IMR-90 (cell line): ENCODE data around the gene PLAAT3. TPM values are rescaled to one million over a fixed set of nuclear protein-coding genes. Genes with fewer than 3 reads are reported as not detected.

Experiments
- ATAC-seq: fragments of 200-7000 bp; cut with Tn5 transposase; 2 replicates; pipeline ENCODE4 v1.9.1; 2020; ENCODE audit warnings: low read depth, mild to moderate bottlenecking, moderate library complexity
- BruUV-seq: library from RNA; stranded (reverse); fragments of 400-500 nt; replicated peaks from 2 replicates; lab custom pipeline; 2021; lab: Mats Ljungman, UMichigan
- CTCF ChIA-PET: fragments of 300-600 bp; formaldehyde crosslinking; extraction: SDS; loops from one replicate; lab custom pipeline; 2021; ENCODE audit warnings: antibody characterized with exemption; lab: Yijun Ruan, JAX
- POLR2A ChIA-PET: fragments of 300-600 bp; sonication (Branson Sonifier 250); formaldehyde crosslinking; loops from one replicate; lab custom pipeline; 2022; ENCODE audit warnings: antibody characterized with exemption; ENCODE audit not compliant: unreplicated experiment; lab: Charles Lee
- DNase-seq: peaks from one replicate; pipeline ENCODE4 v3.0.0; 2013
- H2AFZ ChIP-seq: replicated peaks from 2 replicates; pipeline ENCODE3; 2013; ENCODE audit warnings: low read length, mild to moderate bottlenecking; ENCODE audit not compliant: poor library complexity
- H2AK5ac ChIP-seq: 2 replicates; pipeline ENCODE4 v1.6.1; 2013; ENCODE audit warnings: low read depth, low read length, inconsistent platforms
- H2AK9ac ChIP-seq: replicated peaks from 2 replicates; pipeline ENCODE3; 2013; ENCODE audit warnings: mild to moderate bottlenecking, low read depth, low read length, moderate library complexity; ENCODE audit not compliant: poor library complexity
- H2BK120ac ChIP-seq: 2 replicates; pipeline ENCODE4 v1.6.1; 2013; ENCODE audit warnings: low read depth, low read length, inconsistent platforms
- H2BK15ac ChIP-seq: 3 replicates; pipeline ENCODE4 v1.6.1; 2013; ENCODE audit warnings: low read depth, low read length, inconsistent platforms
- H2BK20ac ChIP-seq: 2 replicates; pipeline ENCODE4 v1.6.1; 2013; ENCODE audit warnings: low read depth, mild to moderate bottlenecking, inconsistent platforms, low read length, moderate library complexity
- H2BK5ac ChIP-seq: 2 replicates; pipeline ENCODE4 v1.6.1; 2013; ENCODE audit warnings: mild to moderate bottlenecking, low read depth, low read length, inconsistent platforms; ENCODE audit not compliant: poor library complexity, severe bottlenecking
- H3K14ac ChIP-seq: replicated peaks from 2 replicates; pipeline ENCODE4 v1.6.1; 2013; ENCODE audit warnings: low read depth, low read length, inconsistent platforms
- H3K18ac ChIP-seq: 2 replicates; pipeline ENCODE4 v1.6.1; 2013; ENCODE audit warnings: low read depth, low read length, control low read depth
- H3K23ac ChIP-seq: 2 replicates; pipeline ENCODE4 v1.6.1; 2013; ENCODE audit warnings: low read depth, low read length, inconsistent platforms
- H3K27ac ChIP-seq: 2 replicates; pipeline ENCODE4 v1.5.1; 2013; ENCODE audit warnings: mild to moderate bottlenecking, control low read depth, low read length; ENCODE audit not compliant: insufficient read depth
- H3K27me3 ChIP-seq: 2 replicates; pipeline ENCODE4 v1.6.1; 2013; ENCODE audit warnings: low read length; ENCODE audit not compliant: control insufficient read depth, insufficient read depth
- H3K36me3 ChIP-seq: 2 replicates; pipeline ENCODE4 v1.6.1; 2013; ENCODE audit warnings: low read length, mixed read lengths; ENCODE audit not compliant: control insufficient read depth, insufficient read depth
- H3K4ac ChIP-seq: 2 replicates; pipeline ENCODE4 v1.6.1; 2013; ENCODE audit warnings: low read depth, low read length, inconsistent platforms
- H3K4me1 ChIP-seq: 2 replicates; pipeline ENCODE4 v1.6.1; 2013; ENCODE audit warnings: low read length, mixed read lengths; ENCODE audit not compliant: control insufficient read depth, insufficient read depth
- H3K4me2 ChIP-seq: 2 replicates; pipeline ENCODE4 v1.6.1; 2013; ENCODE audit warnings: low read depth, mild to moderate bottlenecking, control low read depth, low read length, moderate library complexity
- H3K4me3 ChIP-seq: 2 replicates; pipeline ENCODE4 v1.5.1; 2013; ENCODE audit warnings: low read depth, mild to moderate bottlenecking, control low read depth, low read length, moderate library complexity; ENCODE audit not compliant: insufficient read depth
- H3K56ac ChIP-seq: 2 replicates; pipeline ENCODE4 v1.6.1; 2013; ENCODE audit warnings: low read length, inconsistent platforms; ENCODE audit not compliant: insufficient read depth; ENCODE audit errors: extremely low read depth
- H3K79me1 ChIP-seq, 2 experiments: 2 replicates each; pipeline ENCODE4 v1.6.1; 2013; ENCODE audit warnings: low read length in 2 of 2, inconsistent platforms in 1 of 2, low read depth in 1 of 2
- H3K9ac ChIP-seq: 2 replicates; pipeline ENCODE4 v1.6.1; 2013; ENCODE audit warnings: low read depth, low read length, control low read depth
- H3K9me1 ChIP-seq: 2 replicates; pipeline ENCODE4 v1.6.1; 2013; ENCODE audit warnings: low read length, inconsistent platforms; ENCODE audit not compliant: insufficient read depth
- H3K9me3 ChIP-seq: 2 replicates; pipeline ENCODE4 v1.6.1; 2013; ENCODE audit warnings: low read length; ENCODE audit not compliant: control insufficient read depth, insufficient read depth
- H4K20me1 ChIP-seq: 2 replicates; pipeline ENCODE4 v1.6.1; 2013; ENCODE audit warnings: low read length, inconsistent platforms; ENCODE audit not compliant: insufficient read depth
- H4K5ac ChIP-seq: 2 replicates; pipeline ENCODE4 v1.6.1; 2013; ENCODE audit warnings: mild to moderate bottlenecking, low read depth, low read length, control low read depth
- H4K8ac ChIP-seq, 2 experiments: 2 replicates each; pipeline ENCODE4 v1.6.1; 2013; ENCODE audit warnings: low read depth in 2 of 2, low read length in 2 of 2, control low read depth in 1 of 2, inconsistent platforms in 1 of 2
- H4K91ac ChIP-seq: 2 replicates; pipeline ENCODE4 v1.6.1; 2013; ENCODE audit warnings: low read depth, low read length, inconsistent platforms; ENCODE audit not compliant: insufficient read depth
- BHLHE40 ChIP-seq: fragments of 150-350 bp; IDR thresholded peaks from 2 replicates; pipeline ENCODE4 v1.6.1; 2016; ENCODE audit warnings: mild to moderate bottlenecking, low read depth, low read length
- CEBPB ChIP-seq: IDR thresholded peaks from 2 replicates; pipeline ENCODE4 v1.6.1; 2012; ENCODE audit warnings: low read depth, low read length, improper control_type of control experiment
- CHD1 ChIP-seq: IDR thresholded peaks from 2 replicates; pipeline ENCODE4 v1.6.1; 2012; ENCODE audit warnings: low read depth, low read length, improper control_type of control experiment
- CTCF ChIP-seq: conservative IDR thresholded peaks from 2 replicates; pipeline ENCODE4 v1.5.1; 2012; ENCODE audit warnings: mild to moderate bottlenecking, low read depth, low read length, improper control_type of control experiment
- ELK1 ChIP-seq: fragments of 150-350 bp; IDR thresholded peaks from 2 replicates; pipeline ENCODE4 v1.6.1; 2016; ENCODE audit warnings: low read depth, mild to moderate bottlenecking, low read length, moderate library complexity, borderline replicate concordance
- FOS ChIP-seq: fragments of 150-350 bp; IDR thresholded peaks from 2 replicates; pipeline ENCODE4 v1.6.1; 2016; ENCODE audit warnings: low read depth, low read length
- MAFK ChIP-seq: IDR thresholded peaks from 2 replicates; pipeline ENCODE4 v1.6.1; 2012; ENCODE audit warnings: low read depth, low read length, improper control_type of control experiment
- MAZ ChIP-seq: IDR thresholded peaks from 2 replicates; pipeline ENCODE4 v1.6.1; 2012; ENCODE audit warnings: low read depth, mild to moderate bottlenecking, low read length, improper control_type of control experiment, moderate library complexity, borderline replicate concordance
- MXI1 ChIP-seq: IDR thresholded peaks from 2 replicates; pipeline ENCODE4 v1.6.1; 2012; ENCODE audit warnings: low read depth, mild to moderate bottlenecking, low read length, moderate library complexity, borderline replicate concordance
- NFE2L2 ChIP-seq: fragments of 150-350 bp; IDR thresholded peaks from 2 replicates; pipeline ENCODE4 v1.6.1; 2016; ENCODE audit warnings: low read depth, mild to moderate bottlenecking, low read length
- POLR2A ChIP-seq: IDR thresholded peaks from 2 replicates; pipeline ENCODE4 v1.6.1; 2012; ENCODE audit warnings: mild to moderate bottlenecking, low read depth, low read length
- RAD21 ChIP-seq: IDR thresholded peaks from 2 replicates; pipeline ENCODE4 v1.6.1; 2012; ENCODE audit warnings: low read length, improper control_type of control experiment
- RCOR1 ChIP-seq: IDR thresholded peaks from 2 replicates; pipeline ENCODE4 v1.6.1; 2012; ENCODE audit warnings: mild to moderate bottlenecking, low read length, improper control_type of control experiment; ENCODE audit not compliant: insufficient replicate concordance
- RFX5 ChIP-seq: IDR thresholded peaks from 2 replicates; pipeline ENCODE4 v1.8.0; 2012; ENCODE audit warnings: low read depth, mild to moderate bottlenecking, low read length, moderate library complexity
- SMC3 ChIP-seq: fragments of 150-350 bp; IDR thresholded peaks from 2 replicates; pipeline ENCODE4 v1.6.1; 2016; ENCODE audit warnings: low read depth, mild to moderate bottlenecking, antibody characterized with exemption, low read length, moderate library complexity
- USF2 ChIP-seq: fragments of 150-350 bp; IDR thresholded peaks from 2 replicates; pipeline ENCODE4 v1.6.1; 2017; ENCODE audit warnings: mild to moderate bottlenecking, antibody characterized with exemption, low read length, low read depth
- WGBS, 2 experiments: methylation state at CpG; one replicate each; pipeline versions ENCODE4 v1.1.5 to v1.1.7; 2013; ENCODE audit warnings: missing lambda C conversion rate in 2 of 2; ENCODE audit not compliant: insufficient read length in 1 of 2; ENCODE audit errors: extremely low coverage in 2 of 2; 5-methylcytosine and 5-hydroxymethylcytosine counted together
- dilution Hi-C: fragments of 300-500 bp; cut with HindIII; formaldehyde crosslinking; loops from one replicate; pipeline ENCODE4 v1.14.3; 2018; ENCODE audit warnings: low sequenced_read_pairs; ENCODE audit not compliant: unreplicated experiment
- in situ Hi-C: fragments of 300-500 bp; cut with MboI; formaldehyde crosslinking; loops from 3 replicates; pipeline ENCODE4 v1.14.3; 2019; ENCODE audit warnings: low sequenced_read_pairs, inconsistent platforms, mixed read lengths
- intact Hi-C: fragments of 100-400 bp; cut with micrococcal nuclease; formaldehyde crosslinking; loops from 2 replicates; pipeline ENCODE4 v1.10.0; 2022
- polyA plus RNA-seq, 3 experiments: library from polyadenylated mRNA; depleted of rRNA; stranded (reverse); fragments of >200 nt; gene quantifications; 2 replicates each; pipeline ENCODE4 v1.2.3, GENCODE V29; 2012; ENCODE audit warnings: low replicate concordance in 1 of 3
- total RNA-seq: library from RNA; depleted of rRNA; stranded (reverse); fragments of >200 nt; gene quantifications from 2 replicates; pipeline ENCODE4 v1.2.3, GENCODE V29; 2012

The PLAAT3 gene
- total and polyA plus RNA-seq, 2 of the 4 experiments (the other 2 are of a cell fraction): 3.2 to 3.9 TPM

- in situ Hi-C loops (no loop called here), intact Hi-C loops (no loop called here), dilution Hi-C loops (no loop called here)
- no peak overlapping the region for H2BK5ac ChIP-seq
- no peak overlapping the region for H3K18ac ChIP-seq
- no peak overlapping the region for H2BK120ac ChIP-seq
- H2AK5ac ChIP-seq: no peak overlapping the region
- no peak overlapping the region for H2AFZ ChIP-seq
- no peaks in the 10 kb centered on the region; the same call in 1 of the 2 replicates for H3K9me1 ChIP-seq
- H3K14ac ChIP-seq: no peak overlapping the region
- ChIA-PET POLR2A (no interaction called here), CTCF (interaction anchor here (0.7 kb wide), 1 partner anchor 94 kb away, joined by 3 read pairs; no protein-coding TSS in a partner anchor)
- no peak overlapping the region for H4K91ac ChIP-seq
- H2BK15ac ChIP-seq: no peak overlapping the region
- DNase-seq: no peak
- no peaks in the 10 kb centered on the region for H3K9me3 ChIP-seq
- H3K27ac ChIP-seq: no peak overlapping the region
- H3K79me1 ChIP-seq: no peaks in the 10 kb centered on the region
- no peak overlapping the region for H3K9ac ChIP-seq
- H3K4me1 ChIP-seq: peaks cover 9% of the 10 kb centered on the region; the same call in 1 of the 2 replicates
- no peak overlapping the region for H2BK20ac ChIP-seq
- no peak overlapping the region for H3K23ac ChIP-seq
- H3K4me2 ChIP-seq: no peak overlapping the region
- no peak overlapping the region for H2AK9ac ChIP-seq
- no peak overlapping the region for H3K4me3 ChIP-seq
- 0 out of 2 replicates have a peak, but pooled peaks cover 2% of the 10 kb centered on the region for H3K27me3 ChIP-seq
- no peak overlapping the region for H3K4ac ChIP-seq
- TF ChIP-seq SMC3 (no peak), POLR2A (no peak), ELK1 (no peak), FOS (no peak), MAFK (no peak), RAD21 (no peak), CEBPB (no peak), BHLHE40 (no peak), MXI1 (no peak), MAZ (no peak), USF2 (no peak), NFE2L2 (no peak), RCOR1 (no peak), RFX5 (no peak), CHD1 (no peak), CTCF (no peak)
- H4K8ac ChIP-seq: no peak overlapping the region; a peak in 1 of 4 replicates
- 17% methylated on average over 1 of the region's 1 CpG; no CpG with 5 or more reads in 1 of the 2 experiments for WGBS, 2 experiments
- H3K56ac ChIP-seq: no peak overlapping the region
- no peak overlapping the region for H4K5ac ChIP-seq
- no peak for ATAC-seq
- BruUV-seq: no TSS peak
- no peaks in the 10 kb centered on the region for H4K20me1 ChIP-seq
- H3K36me3 ChIP-seq: no peaks in the 10 kb centered on the region
Measured at GRCh38 chr11:63611395-63611747, 2.9 kb downstream of the PLAAT3 start.
